Measurements from ENCODE around the gene S100A7A. TPM values are rescaled to one million over a fixed set of nuclear protein-coding genes. Genes with fewer than 3 reads are reported as not detected.

The S100A7A gene
- total and polyA plus RNA-seq, 2 donors (not counting 1 experiment from before 2014, with no cell fraction given), result not detected

- no peak overlapping the region for H2AFZ ChIP-seq (ENCODE audit: insufficient read depth, low read depth, low read length, poor library complexity, severe bottlenecking)
- CTCF ChIA-PET, result no interaction called here
- Mint-ChIP-seq H3K9me3 (ENCODE audit: insufficient read depth) (no peaks in the 10 kb centered on the region), H3K27me3 (peaks cover 50% of the 10 kb centered on the region), H3K4me3 (no peak overlapping the region), H3K27ac (no peak overlapping the region), H3K4me1 (no peaks in the 10 kb centered on the region)
- POLR2A ChIA-PET, result no interaction called here
- H4K20me1 ChIP-seq (ENCODE audit: control insufficient read depth, insufficient read depth, low read length, poor library complexity, severe bottlenecking), result no peaks in the 10 kb centered on the region
- DNase-seq, result peak; percentile 64
- no peaks in the 10 kb centered on the region for H3K79me2 ChIP-seq (ENCODE audit: control insufficient read depth, insufficient read depth, low read length)
- H3K4me2 ChIP-seq (replicated peaks; ENCODE audit: low read depth, low read length, poor library complexity, severe bottlenecking), result no peak overlapping the region
- TF ChIP-seq CTCF (IDR thresholded peaks at IDR 0.05) (no peak), EZH2 (IDR thresholded peaks at IDR 0.05; ENCODE audit: borderline replicate concordance, insufficient read depth, low read depth, low read length, poor library complexity, severe bottlenecking) (no peak)
- WGBS (ENCODE audit: insufficient coverage), result 3% methylated on average over 5 of the region's 6 CpGs
- H3K36me3 ChIP-seq (replicated peaks in 1 of 2; ENCODE audit: control extremely low read depth in 1 of 2, control insufficient read depth in 1 of 2, extremely low read depth in 1 of 2, insufficient read depth in 2 of 2, low read length in 1 of 2), result no peaks in the 10 kb centered on the region
- ATAC-seq (ENCODE audit: low read depth), result no peak
- no peak overlapping the region for H3K9ac ChIP-seq (ENCODE audit: low read length)
- H3K9me3 ChIP-seq (ENCODE audit: control extremely low read depth in 1 of 3, control insufficient read depth in 2 of 3, insufficient read depth in 1 of 3, low read length in 2 of 3), result no peaks in the 10 kb centered on the region
- H3K27me3 ChIP-seq (replicated peaks in 1 of 4; ENCODE audit: control extremely low read depth in 1 of 4, control insufficient read depth in 3 of 4, insufficient read depth in 4 of 4, low read length in 3 of 4), result peaks cover 0 to 13% (median 3%) of the 10 kb centered on the region in 4 experiments
- H3K4me1 ChIP-seq (ENCODE audit: control insufficient read depth in 2 of 2, insufficient read depth in 2 of 2, low read length in 2 of 2), result no peaks in the 10 kb centered on the region
- H3K27ac ChIP-seq (ENCODE audit: low read length in 2 of 2), result no peak overlapping the region
- intact Hi-C loops (cut with micrococcal nuclease), result no loop called here
- H3K4me3 ChIP-seq (ENCODE audit: control extremely low read depth in 1 of 5, extremely low read depth in 1 of 5, insufficient read depth in 1 of 5, low read depth in 2 of 5, low read length in 4 of 5), result no peak overlapping the region
Observed at GRCh38 chr1:153422450-153423068, 6.2 kb downstream of the S100A7A start.

GRCh38 chr1:153426809-153427208 is 10.5 kb downstream of the S100A7A start:
- Mint-ChIP-seq H3K27me3 (peaks cover 50% of the 10 kb centered on the region), H3K27ac (no peak overlapping the region), H3K4me3 (no peak overlapping the region), H3K9me3 (ENCODE audit: insufficient read depth) (no peaks in the 10 kb centered on the region), H3K4me1 (no peaks in the 10 kb centered on the region)
- no peak overlapping the region for H3K4me3 ChIP-seq (ENCODE audit: control extremely low read depth in 1 of 5, extremely low read depth in 1 of 5, insufficient read depth in 1 of 5, low read depth in 2 of 5, low read length in 4 of 5)
- WGBS (ENCODE audit: insufficient coverage), result 50% methylated on average over 1 of the region's 1 CpG
- H4K20me1 ChIP-seq (ENCODE audit: control insufficient read depth, insufficient read depth, low read length, poor library complexity, severe bottlenecking), result no peaks in the 10 kb centered on the region
- TF ChIP-seq EZH2 (IDR thresholded peaks at IDR 0.05; ENCODE audit: borderline replicate concordance, insufficient read depth, low read depth, low read length, poor library complexity, severe bottlenecking), result no peak
- no peak for TF ChIP-seq CTCF (IDR thresholded peaks at IDR 0.05)
- CTCF ChIA-PET, result no interaction called here
- H3K9ac ChIP-seq (ENCODE audit: low read length), result no peak overlapping the region
- no peak overlapping the region for H2AFZ ChIP-seq (ENCODE audit: insufficient read depth, low read depth, low read length, poor library complexity, severe bottlenecking)
- ATAC-seq (ENCODE audit: low read depth), result no peak
- H3K4me2 ChIP-seq (replicated peaks; ENCODE audit: low read depth, low read length, poor library complexity, severe bottlenecking), result no peak overlapping the region
- H3K9me3 ChIP-seq (ENCODE audit: control extremely low read depth in 1 of 3, control insufficient read depth in 2 of 3, insufficient read depth in 1 of 3, low read length in 2 of 3), result no peaks in the 10 kb centered on the region
- no peaks in the 10 kb centered on the region for H3K79me2 ChIP-seq (ENCODE audit: control insufficient read depth, insufficient read depth, low read length)
- no peak overlapping the region for H3K27ac ChIP-seq (ENCODE audit: low read length in 2 of 2)
- intact Hi-C loops (cut with micrococcal nuclease), result no loop called here
- H3K27me3 ChIP-seq (replicated peaks in 1 of 4; ENCODE audit: control extremely low read depth in 1 of 4, control insufficient read depth in 3 of 4, insufficient read depth in 4 of 4, low read length in 3 of 4), result peaks cover 0 to 7% (median under 1%) of the 10 kb centered on the region in 4 experiments
- POLR2A ChIA-PET, result no interaction called here
- no peak for DNase-seq
- H3K36me3 ChIP-seq (replicated peaks in 1 of 2; ENCODE audit: control extremely low read depth in 1 of 2, control insufficient read depth in 1 of 2, extremely low read depth in 1 of 2, insufficient read depth in 2 of 2, low read length in 1 of 2), result no peaks in the 10 kb centered on the region
- H3K4me1 ChIP-seq (ENCODE audit: control insufficient read depth in 2 of 2, insufficient read depth in 2 of 2, low read length in 2 of 2), result no peaks in the 10 kb centered on the region

Data from B cell (primary cell).